ENCODE data around the gene MAP1B.

The MAP1B gene

DNA sequence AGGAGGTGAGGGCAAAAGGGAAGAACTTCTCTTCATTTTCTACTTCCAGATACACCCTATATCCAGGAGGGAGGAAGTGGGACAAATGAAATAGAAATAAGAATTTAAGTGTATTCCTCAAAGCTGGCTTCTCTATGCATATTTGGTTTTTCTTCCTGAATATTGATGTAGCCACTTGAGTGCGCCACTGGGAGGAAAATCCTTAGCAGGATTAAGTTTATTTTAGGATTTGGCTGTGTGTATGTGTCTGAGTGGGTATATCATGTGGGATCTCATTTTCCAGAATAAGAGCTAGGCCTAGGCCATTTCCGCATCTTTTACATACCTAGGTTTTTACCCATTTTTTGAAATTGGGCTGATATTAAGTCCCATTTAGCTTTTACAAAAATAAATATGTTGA, 42.5 kb downstream of the MAP1B start:
- Histone ChIP-seq H3K27me3 (ENCODE audit: control insufficient read depth, insufficient read depth, low read length) (no peaks in the 10 kb centered on the region), H3K9ac (ENCODE audit: low read depth, low read length) (no peak overlapping the region), H3K4me1 (ENCODE audit: control insufficient read depth, insufficient read depth, low read length) (peaks cover 31% of the 10 kb centered on the region), H3K36me3 (ENCODE audit: control insufficient read depth, insufficient read depth, low read length) (peaks cover 21% of the 10 kb centered on the region), H3K9me3 (ENCODE audit: control insufficient read depth, insufficient read depth, low read length) (no peaks in the 10 kb centered on the region), H3K4me3 (ENCODE audit: low read depth, low read length) (no peak overlapping the region), H3K27ac (ENCODE audit: low read depth, low read length) (no peak overlapping the region)

- Histone ChIP-seq H3K27ac (ENCODE audit: low read depth, low read length) (no peak overlapping the region), H3K36me3 (ENCODE audit: control insufficient read depth, insufficient read depth, low read length) (peaks cover 21% of the 10 kb centered on the region), H3K9me3 (ENCODE audit: control insufficient read depth, insufficient read depth, low read length) (no peaks in the 10 kb centered on the region), H3K9ac (ENCODE audit: low read depth, low read length) (no peak overlapping the region), H3K4me1 (ENCODE audit: control insufficient read depth, insufficient read depth, low read length) (peaks cover 21% of the 10 kb centered on the region), H3K4me3 (ENCODE audit: low read depth, low read length) (no peak overlapping the region), H3K27me3 (ENCODE audit: control insufficient read depth, insufficient read depth, low read length) (no peaks in the 10 kb centered on the region)
Measured at GRCh38 chr5:72151169-72151568, 43.9 kb downstream of the MAP1B start.

GRCh38 chr5:72151646-72152045, 44.4 kb downstream of the MAP1B start:
- no peak overlapping the region for H3K9ac ChIP-seq (ENCODE audit: low read depth, low read length)
- H3K9me3 ChIP-seq (ENCODE audit: control insufficient read depth, insufficient read depth, low read length), result no peaks in the 10 kb centered on the region
- peaks cover 17% of the 10 kb centered on the region for H3K36me3 ChIP-seq (ENCODE audit: control insufficient read depth, insufficient read depth, low read length)
- no peak overlapping the region for H3K27ac ChIP-seq (ENCODE audit: low read depth, low read length)
- no peaks in the 10 kb centered on the region for H3K27me3 ChIP-seq (ENCODE audit: control insufficient read depth, insufficient read depth, low read length)
- H3K4me3 ChIP-seq (ENCODE audit: low read depth, low read length), result no peak overlapping the region
- peaks cover 25% of the 10 kb centered on the region for H3K4me1 ChIP-seq (ENCODE audit: control insufficient read depth, insufficient read depth, low read length)

- Histone ChIP-seq H3K27ac (ENCODE audit: low read depth, low read length) (no peak overlapping the region), H3K9ac (ENCODE audit: low read depth, low read length) (no peak overlapping the region), H3K4me1 (ENCODE audit: control insufficient read depth, insufficient read depth, low read length) (peaks cover 34% of the 10 kb centered on the region), H3K4me3 (ENCODE audit: low read depth, low read length) (no peak overlapping the region), H3K9me3 (ENCODE audit: control insufficient read depth, insufficient read depth, low read length) (no peaks in the 10 kb centered on the region), H3K27me3 (ENCODE audit: control insufficient read depth, insufficient read depth, low read length) (no peaks in the 10 kb centered on the region), H3K36me3 (ENCODE audit: control insufficient read depth, insufficient read depth, low read length) (peaks cover 15% of the 10 kb centered on the region)
Measured at GRCh38 chr5:72152545-72152944, 45.3 kb downstream of the MAP1B start.

GRCh38 chr5:72153551-72153950, 46.3 kb downstream of the MAP1B start:
- Histone ChIP-seq H3K36me3 (ENCODE audit: control insufficient read depth, insufficient read depth, low read length) (peaks cover 6% of the 10 kb centered on the region), H3K9ac (ENCODE audit: low read depth, low read length) (no peak overlapping the region), H3K4me3 (ENCODE audit: low read depth, low read length) (no peak overlapping the region), H3K27ac (ENCODE audit: low read depth, low read length) (no peak overlapping the region), H3K27me3 (ENCODE audit: control insufficient read depth, insufficient read depth, low read length) (no peaks in the 10 kb centered on the region), H3K9me3 (ENCODE audit: control insufficient read depth, insufficient read depth, low read length) (no peaks in the 10 kb centered on the region), H3K4me1 (ENCODE audit: control insufficient read depth, insufficient read depth, low read length) (peaks cover 34% of the 10 kb centered on the region)

DNA sequence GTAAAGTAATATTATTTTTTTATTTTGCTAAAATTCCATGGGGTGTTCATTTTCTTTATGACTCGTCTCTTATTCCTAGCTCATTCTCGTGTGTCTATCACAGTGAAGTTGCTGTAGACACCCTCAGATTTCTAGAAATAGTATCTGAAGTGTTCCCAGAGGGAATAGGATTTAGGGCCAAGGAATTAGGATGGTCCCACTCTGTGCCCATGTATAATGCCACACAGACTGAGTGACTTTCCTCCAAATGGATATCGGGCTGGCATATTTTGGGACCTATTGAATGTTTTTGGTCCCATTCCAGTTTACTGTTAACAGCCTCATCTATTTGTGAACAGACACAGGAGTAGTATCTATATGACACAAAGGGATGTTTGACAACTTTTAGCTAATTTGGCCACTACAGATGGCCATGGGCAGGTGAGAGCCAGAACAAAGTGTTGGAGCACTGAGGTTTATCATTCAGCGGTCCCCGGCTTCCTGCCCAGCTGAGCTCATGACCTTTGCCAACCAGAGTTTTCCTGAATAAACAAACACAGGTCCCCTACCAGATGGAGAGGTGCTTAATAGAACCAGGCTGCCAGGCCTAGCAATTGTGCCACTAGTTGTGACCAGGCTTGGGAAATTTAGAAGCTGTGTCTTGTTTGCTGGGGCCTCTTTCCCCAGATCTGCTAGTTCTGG, 46.9 kb downstream of the MAP1B start:
- peaks cover 5% of the 10 kb centered on the region; the same call in 1 of the 2 replicates for H3K36me3 ChIP-seq (ENCODE audit: control insufficient read depth, insufficient read depth, low read length)
- no peaks in the 10 kb centered on the region for H3K9me3 ChIP-seq (ENCODE audit: control insufficient read depth, insufficient read depth, low read length)
- no peak overlapping the region for H3K9ac ChIP-seq (ENCODE audit: low read depth, low read length)
- H3K4me1 ChIP-seq (ENCODE audit: control insufficient read depth, insufficient read depth, low read length), result peaks cover 34% of the 10 kb centered on the region
- no peak overlapping the region for H3K4me3 ChIP-seq (ENCODE audit: low read depth, low read length)
- H3K27ac ChIP-seq (ENCODE audit: low read depth, low read length), result no peak overlapping the region
- H3K27me3 ChIP-seq (ENCODE audit: control insufficient read depth, insufficient read depth, low read length), result no peaks in the 10 kb centered on the region

GRCh38 chr5:72156946-72157624, 49.8 kb downstream of the MAP1B start:
- Histone ChIP-seq H3K36me3 (ENCODE audit: control insufficient read depth, insufficient read depth, low read length) (no peaks in the 10 kb centered on the region; the same call in 1 of the 2 replicates), H3K4me1 (ENCODE audit: control insufficient read depth, insufficient read depth, low read length) (peaks cover 28% of the 10 kb centered on the region), H3K9ac (ENCODE audit: low read depth, low read length) (no peak overlapping the region), H3K27me3 (ENCODE audit: control insufficient read depth, insufficient read depth, low read length) (no peaks in the 10 kb centered on the region), H3K9me3 (ENCODE audit: control insufficient read depth, insufficient read depth, low read length) (no peaks in the 10 kb centered on the region), H3K27ac (ENCODE audit: low read depth, low read length) (no peak overlapping the region), H3K4me3 (ENCODE audit: low read depth, low read length) (no peak overlapping the region)

DNA sequence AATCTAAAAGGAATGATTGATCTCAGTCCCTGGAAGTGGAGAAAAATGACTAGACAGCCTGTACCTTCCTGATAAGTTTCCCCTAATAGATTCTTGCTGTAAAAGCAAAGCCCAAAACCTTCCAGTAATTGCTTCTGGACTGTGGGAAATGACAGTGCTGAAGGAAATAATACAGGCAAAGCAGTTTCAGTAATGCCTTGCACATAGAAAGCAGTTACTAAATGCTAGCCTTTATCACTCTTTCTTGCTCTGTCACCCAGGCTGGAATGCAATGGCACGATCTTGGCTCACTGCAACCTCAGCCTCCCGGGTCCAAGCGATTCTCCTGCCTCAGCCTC, 50.3 kb downstream of the MAP1B start:
- H3K9ac ChIP-seq (ENCODE audit: low read depth, low read length), result no peak overlapping the region
- no peak overlapping the region for H3K4me3 ChIP-seq (ENCODE audit: low read depth, low read length)
- H3K4me1 ChIP-seq (ENCODE audit: control insufficient read depth, insufficient read depth, low read length), result peaks cover 28% of the 10 kb centered on the region
- H3K9me3 ChIP-seq (ENCODE audit: control insufficient read depth, insufficient read depth, low read length), result no peaks in the 10 kb centered on the region
- no peak overlapping the region for H3K27ac ChIP-seq (ENCODE audit: low read depth, low read length)
- H3K36me3 ChIP-seq (ENCODE audit: control insufficient read depth, insufficient read depth, low read length), result no peaks in the 10 kb centered on the region; the same call in 1 of the 2 replicates
- no peaks in the 10 kb centered on the region for H3K27me3 ChIP-seq (ENCODE audit: control insufficient read depth, insufficient read depth, low read length)

DNA sequence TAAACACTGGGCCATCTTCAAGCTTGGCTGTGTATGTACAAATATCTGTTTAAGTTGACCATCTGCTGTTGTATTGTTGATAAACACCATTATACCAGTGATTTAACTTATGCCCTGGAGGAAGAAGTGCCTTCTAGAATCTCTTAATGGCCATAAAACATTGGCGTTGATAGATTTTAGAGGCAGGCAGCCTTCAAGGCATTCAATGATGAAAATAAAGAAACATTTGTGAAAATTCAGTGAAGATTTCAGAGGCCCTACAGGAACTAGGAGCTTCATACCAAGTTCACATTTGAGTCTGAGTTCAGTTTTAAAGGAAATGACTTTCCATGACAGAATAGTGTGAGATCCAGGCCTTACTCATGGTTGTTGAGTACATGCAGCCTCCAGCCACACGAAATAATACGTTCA, 52.2 kb downstream of the MAP1B start:
- no peak overlapping the region for H3K9ac ChIP-seq (ENCODE audit: low read depth, low read length)
- H3K27me3 ChIP-seq (ENCODE audit: control insufficient read depth, insufficient read depth, low read length), result no peaks in the 10 kb centered on the region
- H3K4me1 ChIP-seq (ENCODE audit: control insufficient read depth, insufficient read depth, low read length), result peaks cover 16% of the 10 kb centered on the region
- no peaks in the 10 kb centered on the region; the same call in 1 of the 2 replicates for H3K36me3 ChIP-seq (ENCODE audit: control insufficient read depth, insufficient read depth, low read length)
- no peak overlapping the region for H3K4me3 ChIP-seq (ENCODE audit: low read depth, low read length)
- no peaks in the 10 kb centered on the region for H3K9me3 ChIP-seq (ENCODE audit: control insufficient read depth, insufficient read depth, low read length)
- no peak overlapping the region for H3K27ac ChIP-seq (ENCODE audit: low read depth, low read length)

- Histone ChIP-seq H3K4me1 (ENCODE audit: control insufficient read depth, insufficient read depth, low read length) (peaks cover 17% of the 10 kb centered on the region), H3K9ac (ENCODE audit: low read depth, low read length) (no peak overlapping the region), H3K4me3 (ENCODE audit: low read depth, low read length) (no peak overlapping the region), H3K27ac (ENCODE audit: low read depth, low read length) (no peak overlapping the region), H3K9me3 (ENCODE audit: control insufficient read depth, insufficient read depth, low read length) (no peaks in the 10 kb centered on the region), H3K36me3 (ENCODE audit: control insufficient read depth, insufficient read depth, low read length) (no peaks in the 10 kb centered on the region; the same call in 1 of the 2 replicates), H3K27me3 (ENCODE audit: control insufficient read depth, insufficient read depth, low read length) (no peaks in the 10 kb centered on the region)
Measured at GRCh38 chr5:72160329-72160728, 53.1 kb downstream of the MAP1B start.

- H3K9ac ChIP-seq (ENCODE audit: low read depth, low read length), result no peak overlapping the region
- no peak overlapping the region for H3K4me3 ChIP-seq (ENCODE audit: low read depth, low read length)
- H3K27ac ChIP-seq (ENCODE audit: low read depth, low read length), result no peak overlapping the region
- H3K36me3 ChIP-seq (ENCODE audit: control insufficient read depth, insufficient read depth, low read length), result no peaks in the 10 kb centered on the region; the same call in 1 of the 2 replicates
- peaks cover 24% of the 10 kb centered on the region for H3K4me1 ChIP-seq (ENCODE audit: control insufficient read depth, insufficient read depth, low read length)
- H3K27me3 ChIP-seq (ENCODE audit: control insufficient read depth, insufficient read depth, low read length), result no peaks in the 10 kb centered on the region
- no peaks in the 10 kb centered on the region for H3K9me3 ChIP-seq (ENCODE audit: control insufficient read depth, insufficient read depth, low read length)
Measured at GRCh38 chr5:72160959-72161358, 53.7 kb downstream of the MAP1B start.

Data from HUES48 (cell line).